Measurements from ENCODE around the gene ITIH2.
"Not testable (repeated sequence)": the region's sequence is repeated elsewhere in the genome, so short reads cannot be mapped to it uniquely, and the experiment has no call there.

ITIH2 gene

GRCh38 chr10:7697426-7697825 is 5.7 kb upstream of the ITIH2 start:
- no peak for DNase-seq (ENCODE audit: low read depth)

DNA sequence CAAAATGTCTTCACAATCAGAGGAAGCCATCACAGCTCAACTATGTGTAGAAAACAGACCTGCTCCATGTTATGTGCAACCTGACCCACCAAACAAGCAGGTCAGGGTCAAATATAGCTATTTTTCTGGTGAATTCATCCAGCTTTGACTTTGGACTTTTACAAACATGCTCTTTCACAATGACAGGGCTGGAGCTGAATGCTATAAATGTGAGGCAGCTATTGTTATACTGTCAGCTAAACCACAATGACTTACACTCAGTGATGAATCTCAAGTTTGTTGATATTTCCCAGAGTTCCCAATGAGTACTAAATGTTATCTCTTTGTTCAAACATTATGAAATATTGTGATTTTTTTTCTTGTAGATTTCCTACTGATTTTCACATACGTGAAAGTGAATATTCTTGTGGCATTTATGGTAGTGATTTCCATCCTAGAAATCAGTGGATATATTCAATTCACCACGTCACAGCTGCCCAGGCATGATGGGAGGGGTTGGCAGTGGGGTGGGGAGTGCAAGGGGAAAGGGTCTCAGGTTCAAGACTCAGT is 2.5 kb upstream of the ITIH2 start:
- no peak for DNase-seq (ENCODE audit: low read depth)

GRCh38 chr10:7701158-7701742 is 1.9 kb upstream of the ITIH2 start:
- no peak for DNase-seq (ENCODE audit: low read depth)

DNA sequence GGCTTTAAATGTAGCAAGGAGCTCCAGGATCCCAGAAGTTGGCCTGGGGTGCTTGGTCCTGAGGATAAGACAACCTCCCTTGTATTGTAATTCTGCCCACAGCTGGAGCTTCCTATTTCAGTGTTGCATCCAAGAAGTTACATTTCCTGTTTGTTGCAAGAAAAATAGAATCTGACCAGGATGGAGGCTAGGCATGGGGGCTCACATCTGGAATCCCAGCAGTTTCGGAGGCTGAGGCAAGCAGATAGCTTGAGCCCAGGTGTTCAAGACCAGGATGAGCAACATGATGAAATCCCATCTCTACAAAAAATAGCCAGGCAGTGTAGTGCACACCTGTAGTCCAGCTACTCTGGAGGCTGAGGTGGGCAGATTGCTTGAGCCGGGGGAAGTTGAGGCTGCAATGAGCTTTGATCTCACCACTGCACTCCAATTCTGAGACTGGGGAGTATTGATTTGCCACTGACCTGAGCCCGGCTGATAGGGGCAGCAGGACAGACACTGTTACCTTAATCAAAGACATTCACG is 766 bp upstream of the ITIH2 start:
- DNase-seq (ENCODE audit: low read depth) = no peak

GRCh38 chr10:7704071-7705016 is 1.2 kb downstream of the ITIH2 start:
- no peak for DNase-seq (ENCODE audit: low read depth)

- no peak for DNase-seq (ENCODE audit: low read depth)
Measured at GRCh38 chr10:7705341-7705740, 2.2 kb downstream of the ITIH2 start.

- DNase-seq (ENCODE audit: low read depth) = no peak
Measured at GRCh38 chr10:7706534-7707073, 3.5 kb downstream of the ITIH2 start.

DNA sequence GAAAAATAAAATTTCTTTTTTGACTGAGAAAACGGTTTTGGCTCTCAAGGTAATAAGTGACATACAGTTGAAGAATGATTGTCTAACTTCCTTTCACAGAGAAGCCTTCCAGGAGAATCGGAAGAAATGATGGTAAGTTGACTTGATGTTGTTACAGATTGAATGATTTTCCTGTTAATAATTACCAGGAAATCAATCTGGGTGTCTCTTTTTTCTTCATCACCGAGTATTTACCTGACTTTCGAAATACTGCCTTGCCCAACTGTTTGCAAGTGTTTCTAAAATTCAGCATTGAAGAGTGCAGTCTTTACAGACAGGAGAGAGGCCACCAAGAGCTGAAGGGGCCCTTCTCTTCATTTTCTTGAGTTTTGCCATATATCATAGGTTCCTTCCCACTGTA is 4.0 kb downstream of the ITIH2 start:
- DNase-seq (ENCODE audit: low read depth) = no peak

- no peak for DNase-seq (ENCODE audit: low read depth)
Measured at GRCh38 chr10:7707858-7708622, 4.9 kb downstream of the ITIH2 start.

GRCh38 chr10:7708832-7709231 is 5.7 kb downstream of the ITIH2 start:
- DNase-seq (ENCODE audit: low read depth) = no peak

DNA sequence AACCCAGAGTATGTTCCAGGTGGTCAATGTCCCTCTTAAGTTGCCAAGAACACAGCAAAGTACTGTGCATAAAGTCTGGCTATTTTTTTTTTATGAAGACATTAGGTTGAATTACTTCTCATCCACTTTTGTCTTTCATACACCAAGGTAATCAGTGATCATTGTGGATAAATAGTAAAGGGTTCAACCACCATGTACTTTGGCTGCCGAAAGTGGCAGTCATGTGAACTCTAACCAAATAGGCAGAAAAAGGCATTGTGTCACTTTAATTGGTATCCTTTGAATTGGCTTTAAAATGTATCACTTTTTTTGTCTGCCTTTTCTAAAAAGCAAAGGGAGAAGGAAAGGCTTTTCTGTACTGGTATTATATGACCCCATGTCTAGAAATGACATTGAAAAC is 7.3 kb downstream of the ITIH2 start:
- no peak for DNase-seq (ENCODE audit: low read depth)

GRCh38 chr10:7711075-7711474 is 8.0 kb downstream of the ITIH2 start:
- not testable (repeated sequence) for DNase-seq (ENCODE audit: low read depth)

DNA sequence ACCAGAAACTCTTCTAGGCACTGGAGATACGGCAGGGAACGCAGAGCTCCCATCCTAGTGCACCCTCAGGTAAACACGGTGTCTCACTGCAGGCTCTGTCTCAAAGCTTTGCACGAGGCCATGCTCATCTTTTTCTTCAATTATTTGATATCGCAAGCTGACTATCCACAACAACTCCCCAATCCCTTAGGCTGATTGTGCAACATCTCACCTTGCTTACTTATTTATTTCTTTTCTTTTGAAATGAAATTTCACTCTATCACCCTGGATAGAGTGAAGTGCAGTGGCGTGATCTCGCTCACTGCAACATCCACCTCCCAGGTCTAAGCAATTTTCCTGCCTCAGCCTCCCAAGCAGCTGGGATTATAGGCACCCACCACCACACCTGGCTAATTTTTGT is 12.4 kb downstream of the ITIH2 start:
- no peak for DNase-seq (ENCODE audit: low read depth)

DNA sequence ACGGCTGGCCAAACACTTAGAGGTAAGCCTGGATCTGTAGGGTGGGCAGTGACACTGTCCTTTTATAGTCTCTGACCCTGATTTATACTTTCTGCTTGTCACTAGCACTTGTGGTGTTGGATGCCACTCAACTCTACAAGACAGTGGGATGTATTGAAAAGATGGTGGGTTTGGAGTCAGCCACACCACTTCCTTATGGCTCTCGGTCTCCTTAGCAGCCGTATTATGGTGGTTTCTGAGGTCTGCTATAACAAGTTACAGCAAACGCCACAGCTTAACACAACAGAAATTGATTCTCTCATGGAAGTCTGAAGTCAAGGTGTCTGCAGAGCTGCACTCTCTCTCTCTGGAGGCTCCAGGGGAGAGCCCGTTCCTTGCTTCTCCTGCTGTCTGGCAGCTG is 14.7 kb downstream of the ITIH2 start:
- no peak for DNase-seq (ENCODE audit: low read depth)

GRCh38 chr10:7718685-7719084 is 15.6 kb downstream of the ITIH2 start:
- no peak for DNase-seq (ENCODE audit: low read depth)

GRCh38 chr10:7720478-7720877 is 17.4 kb downstream of the ITIH2 start:
- DNase-seq (ENCODE audit: low read depth) = no peak

DNA sequence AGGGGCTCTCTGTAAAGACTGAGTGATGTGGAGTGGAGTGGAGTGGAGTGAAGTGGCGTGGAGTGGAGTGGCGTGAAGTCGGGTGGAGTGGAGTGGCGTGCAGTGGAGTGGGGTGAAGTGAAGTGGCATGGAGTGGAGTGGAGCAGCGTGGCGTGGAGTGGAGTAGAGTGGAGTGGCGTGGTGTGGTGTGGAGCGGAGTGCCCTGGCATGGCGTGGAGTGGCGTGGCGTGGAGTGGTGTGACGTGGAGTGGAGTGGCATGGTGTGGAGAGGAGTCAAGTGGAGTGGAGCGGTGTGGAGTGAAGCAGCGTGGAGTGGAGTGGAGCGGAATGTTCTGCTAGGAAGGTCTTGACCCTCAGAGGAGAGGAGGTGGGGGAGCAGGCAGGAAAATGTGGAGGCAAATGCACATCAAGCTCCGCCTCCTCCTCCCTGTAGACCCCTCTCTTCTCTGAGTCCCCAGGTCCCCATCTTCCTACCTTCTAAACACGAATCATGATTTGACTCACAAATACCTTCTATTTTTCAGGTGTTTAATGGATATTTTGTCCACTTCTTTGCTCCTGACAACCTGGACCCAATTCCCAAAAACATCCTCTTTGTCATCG is 19.9 kb downstream of the ITIH2 start:
- DNase-seq (ENCODE audit: low read depth) = no peak

GRCh38 chr10:7734821-7735220 is 31.7 kb downstream of the ITIH2 start:
- DNase-seq (ENCODE audit: low read depth) = no peak

DNA sequence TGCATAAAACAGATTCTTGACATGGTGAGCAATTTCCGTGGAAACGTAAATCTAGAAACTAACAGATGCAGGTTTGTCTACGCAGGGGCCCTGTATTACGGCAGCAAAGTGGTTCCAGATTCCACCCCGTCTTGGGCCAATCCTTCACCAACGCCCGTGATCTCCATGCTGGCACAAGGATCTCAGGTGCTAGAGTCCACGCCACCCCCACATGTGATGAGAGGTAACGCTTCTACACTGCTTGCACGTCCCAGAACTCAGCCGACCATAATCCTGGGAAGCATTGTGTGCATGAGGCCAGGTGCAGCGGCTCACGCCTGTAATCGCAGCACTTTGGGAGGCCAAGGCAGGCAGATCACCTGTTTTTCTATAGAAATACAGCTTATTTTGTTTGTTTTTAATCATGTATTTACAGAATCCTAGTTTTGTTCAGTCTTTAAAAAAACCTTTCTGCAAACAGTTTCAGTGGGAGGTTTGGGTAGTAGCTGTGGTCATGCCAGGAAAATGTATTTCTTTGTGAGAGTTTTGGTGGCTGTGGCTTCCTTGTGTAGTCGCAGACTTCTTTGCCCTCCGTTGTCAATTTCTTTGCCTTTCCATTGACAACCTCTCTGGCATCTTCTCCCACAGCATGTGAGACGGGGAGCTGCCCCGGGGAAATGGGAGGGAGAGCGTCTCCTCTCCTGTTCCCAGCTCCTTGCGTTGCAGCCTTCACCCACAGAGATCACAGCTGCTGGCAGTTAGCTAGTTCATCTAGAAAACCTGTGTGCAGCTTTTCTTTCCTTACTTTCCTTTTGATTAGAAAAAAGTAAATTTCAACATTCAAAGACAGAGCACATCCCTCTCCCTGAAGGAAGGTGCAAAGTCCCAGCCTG is 35.7 kb downstream of the ITIH2 start:
- DNase-seq (ENCODE audit: low read depth) = no peak

DNA sequence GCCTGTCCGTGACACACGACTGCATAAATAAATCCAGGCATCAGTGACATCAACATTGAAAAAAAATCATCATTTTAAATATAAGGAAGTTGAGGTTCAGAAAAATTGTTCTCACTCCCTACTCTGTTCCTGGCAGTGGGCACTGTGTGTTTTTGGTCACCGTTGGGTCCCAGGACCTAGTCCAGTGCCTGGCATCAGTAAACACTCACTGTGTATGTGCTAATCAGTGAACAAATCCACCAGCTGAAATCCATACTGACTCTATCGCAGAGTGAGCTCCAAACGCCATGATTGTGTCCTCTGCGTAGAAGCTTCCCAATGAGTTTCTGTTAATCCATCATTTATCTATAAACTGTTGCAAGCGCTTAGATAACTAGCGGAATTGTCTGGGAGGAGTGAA is 41.2 kb downstream of the ITIH2 start:
- DNase-seq (ENCODE audit: low read depth) = no peak

DNA sequence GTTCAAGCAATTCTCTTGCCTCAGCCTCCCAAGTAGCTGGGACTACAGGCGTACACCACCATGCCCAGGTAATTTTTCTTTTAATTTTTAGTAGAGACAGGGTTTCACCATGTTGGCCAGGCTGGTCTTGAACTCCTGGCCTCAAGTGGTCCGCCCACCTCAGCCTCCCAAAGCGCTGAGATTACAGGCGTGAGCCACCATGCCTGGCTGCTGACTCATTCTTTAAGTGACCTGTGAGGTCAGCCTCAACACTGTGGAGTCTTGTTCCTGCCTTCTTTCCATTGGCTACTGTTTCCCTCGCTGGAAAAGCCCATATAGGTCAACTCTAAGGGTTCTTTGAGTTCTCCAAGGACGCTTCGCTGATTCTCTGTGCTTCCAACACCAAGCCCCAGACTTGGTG is 45.5 kb downstream of the ITIH2 start:
- not testable (repeated sequence) for DNase-seq (ENCODE audit: low read depth)
